ENCODE data around the gene ANKDD1A.

The ANKDD1A gene

DNA sequence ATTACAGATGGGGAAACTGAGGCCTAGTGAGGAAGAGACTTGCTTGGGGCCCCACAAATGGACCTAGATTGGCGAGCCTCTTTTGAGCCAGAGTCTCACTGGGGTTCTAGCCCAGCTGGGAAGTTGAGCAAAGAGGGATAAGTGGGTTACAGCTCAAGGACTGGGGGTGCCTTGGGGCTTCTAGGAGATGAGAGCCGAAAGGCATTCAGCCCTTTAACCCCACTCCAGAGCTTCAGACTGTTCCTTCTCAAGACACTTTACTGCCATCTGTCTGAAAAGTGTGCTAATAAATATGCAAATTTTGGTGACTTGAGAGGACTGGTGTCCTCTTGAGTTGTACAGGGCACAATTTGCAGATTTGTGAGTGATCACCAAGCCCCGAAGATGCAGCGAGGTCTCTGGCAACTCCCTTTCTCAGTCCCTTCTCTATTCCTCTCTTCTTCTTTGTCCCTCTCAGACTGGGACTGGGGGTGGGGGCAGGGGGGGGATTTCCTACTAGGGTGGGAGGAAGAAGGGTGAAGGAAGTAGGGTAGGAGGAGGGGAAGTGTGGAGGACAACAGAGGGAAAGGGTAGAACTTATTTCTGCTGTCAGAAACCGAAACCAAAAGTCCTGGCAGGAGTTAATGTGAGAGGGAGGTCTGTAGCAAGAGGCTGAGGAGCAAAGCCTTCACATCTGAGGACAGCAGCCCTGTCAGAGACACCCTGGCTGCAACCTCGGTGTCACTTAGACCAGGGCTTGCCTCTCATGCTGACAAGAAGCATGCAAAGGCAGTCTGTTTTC is 16.2 kb upstream of the ANKDD1A start:
- no peak for DNase-seq (ENCODE audit: low read depth in 2 of 2)

DNA sequence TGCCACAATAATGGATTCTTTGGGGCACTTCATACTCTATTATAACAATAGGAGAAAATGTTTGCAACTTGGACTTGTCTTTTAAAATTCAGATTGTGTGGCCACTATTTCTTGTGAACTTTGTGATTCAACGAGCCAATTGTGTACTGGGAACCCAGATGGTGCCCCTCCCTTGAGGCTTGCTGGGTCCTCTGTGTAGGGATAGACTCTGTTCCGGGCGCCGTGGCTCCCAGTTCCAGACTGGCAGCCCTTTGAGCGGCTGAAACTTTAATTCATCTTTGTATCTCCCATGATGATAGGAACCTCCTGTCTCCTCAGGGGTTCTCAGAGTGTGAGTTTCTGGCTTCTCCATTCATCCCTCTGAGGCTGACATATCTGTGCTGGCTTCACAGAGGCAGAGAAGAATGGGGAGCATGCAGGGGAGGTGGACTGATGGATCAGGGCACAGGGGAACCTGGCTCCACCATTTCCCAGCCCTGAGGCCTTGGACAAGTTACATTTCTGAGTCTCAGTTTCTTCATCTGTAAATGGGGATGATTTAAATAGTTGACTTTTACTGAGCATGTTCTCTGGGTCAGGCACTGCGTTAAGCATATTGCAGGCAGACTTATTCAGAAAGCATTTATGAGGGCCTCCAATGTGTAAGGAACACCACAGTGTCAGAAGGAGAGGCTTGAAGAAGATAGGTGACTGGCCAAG is 15.2 kb upstream of the ANKDD1A start:
- DNase-seq (ENCODE audit: low read depth in 2 of 2): no peak

- DNase-seq (ENCODE audit: low read depth in 2 of 2): no peak
Measured at GRCh38 chr15:64897345-64897985, 14.2 kb upstream of the ANKDD1A start.

- DNase-seq (ENCODE audit: low read depth in 2 of 2): no peak
Measured at GRCh38 chr15:64898406-64898805, 13.3 kb upstream of the ANKDD1A start.

GRCh38 chr15:64901141-64901540 is 10.6 kb upstream of the ANKDD1A start:
- DNase-seq (ENCODE audit: low read depth in 2 of 2): no peak

- DNase-seq (ENCODE audit: low read depth in 2 of 2): no peak
Measured at GRCh38 chr15:64901914-64902313, 9.8 kb upstream of the ANKDD1A start.

DNA sequence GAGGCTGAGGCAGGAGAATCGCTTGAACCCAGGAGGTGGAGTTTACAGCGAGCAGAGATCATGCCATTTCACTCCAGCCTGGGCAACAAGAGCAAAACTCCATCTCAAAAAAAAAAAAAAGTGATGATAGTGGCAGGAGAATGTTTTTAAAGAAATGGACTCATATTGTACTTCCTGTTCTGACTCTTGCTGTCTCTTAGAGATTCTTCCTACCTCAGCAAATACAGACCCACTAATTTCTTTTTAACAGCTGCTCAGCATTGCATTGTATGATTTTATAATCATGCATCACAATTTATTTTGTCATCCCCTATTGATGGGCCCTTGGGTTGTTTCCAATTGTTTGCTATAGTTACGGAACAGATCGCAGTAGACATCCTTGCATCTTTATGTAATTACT is 8.8 kb upstream of the ANKDD1A start:
- DNase-seq (ENCODE audit: low read depth in 2 of 2): peak in 1 of 2 experiments; percentile 23

- no peak for DNase-seq (ENCODE audit: low read depth in 2 of 2)
Measured at GRCh38 chr15:64903326-64903950, 8.3 kb upstream of the ANKDD1A start.

GRCh38 chr15:64904189-64904588 is 7.5 kb upstream of the ANKDD1A start:
- DNase-seq (ENCODE audit: low read depth in 2 of 2): no peak

GRCh38 chr15:64905119-64905831 is 6.4 kb upstream of the ANKDD1A start:
- peak in 1 of 2 experiments; percentile 17 for DNase-seq (ENCODE audit: low read depth in 2 of 2)

DNA sequence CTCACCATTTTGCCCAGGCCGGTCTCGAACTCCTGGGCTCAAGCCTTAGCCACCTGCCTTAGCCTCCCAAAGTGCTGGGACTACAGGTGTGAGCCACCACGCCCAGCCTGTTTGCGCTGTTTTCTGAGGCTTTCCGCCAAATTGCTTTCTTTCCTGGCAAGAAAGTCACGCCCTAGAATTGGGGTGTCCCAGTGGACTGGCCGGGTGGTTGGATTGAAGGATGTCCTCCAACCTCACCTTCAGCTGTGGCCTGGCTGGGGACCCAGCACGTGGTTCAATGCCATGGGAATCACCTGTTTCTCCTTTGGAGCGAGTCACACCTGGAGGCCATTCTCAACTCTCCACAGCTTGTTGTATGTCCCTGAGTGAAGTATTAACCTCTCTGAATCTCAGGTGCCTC is 5.8 kb upstream of the ANKDD1A start:
- DNase-seq (ENCODE audit: low read depth in 2 of 2): no peak

- no peak for DNase-seq (ENCODE audit: low read depth in 2 of 2)
Measured at GRCh38 chr15:64906402-64906801, 5.3 kb upstream of the ANKDD1A start.

- DNase-seq (ENCODE audit: low read depth in 2 of 2): no peak
Measured at GRCh38 chr15:64907991-64908390, 3.7 kb upstream of the ANKDD1A start.

DNA sequence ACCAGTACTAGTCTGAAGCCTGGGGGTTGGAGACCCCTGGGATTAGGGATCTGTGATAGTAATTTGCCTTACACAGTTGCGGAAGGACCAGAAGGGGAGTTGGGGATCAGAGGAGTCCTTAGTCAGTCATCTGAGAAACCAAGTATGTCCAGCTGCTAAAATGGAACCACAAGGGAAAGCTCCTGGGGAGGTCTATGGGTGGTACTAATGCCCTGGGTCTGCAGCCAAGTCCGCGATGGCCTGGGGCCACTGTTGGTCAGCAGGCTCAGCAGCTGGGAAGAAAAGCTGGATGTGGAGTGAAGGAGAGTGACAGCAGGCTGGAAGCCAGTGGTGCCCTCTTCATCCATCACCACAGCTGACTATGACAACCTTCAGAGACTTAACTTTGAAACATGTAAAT is 2.2 kb upstream of the ANKDD1A start:
- DNase-seq (ENCODE audit: low read depth in 2 of 2): no peak

DNA sequence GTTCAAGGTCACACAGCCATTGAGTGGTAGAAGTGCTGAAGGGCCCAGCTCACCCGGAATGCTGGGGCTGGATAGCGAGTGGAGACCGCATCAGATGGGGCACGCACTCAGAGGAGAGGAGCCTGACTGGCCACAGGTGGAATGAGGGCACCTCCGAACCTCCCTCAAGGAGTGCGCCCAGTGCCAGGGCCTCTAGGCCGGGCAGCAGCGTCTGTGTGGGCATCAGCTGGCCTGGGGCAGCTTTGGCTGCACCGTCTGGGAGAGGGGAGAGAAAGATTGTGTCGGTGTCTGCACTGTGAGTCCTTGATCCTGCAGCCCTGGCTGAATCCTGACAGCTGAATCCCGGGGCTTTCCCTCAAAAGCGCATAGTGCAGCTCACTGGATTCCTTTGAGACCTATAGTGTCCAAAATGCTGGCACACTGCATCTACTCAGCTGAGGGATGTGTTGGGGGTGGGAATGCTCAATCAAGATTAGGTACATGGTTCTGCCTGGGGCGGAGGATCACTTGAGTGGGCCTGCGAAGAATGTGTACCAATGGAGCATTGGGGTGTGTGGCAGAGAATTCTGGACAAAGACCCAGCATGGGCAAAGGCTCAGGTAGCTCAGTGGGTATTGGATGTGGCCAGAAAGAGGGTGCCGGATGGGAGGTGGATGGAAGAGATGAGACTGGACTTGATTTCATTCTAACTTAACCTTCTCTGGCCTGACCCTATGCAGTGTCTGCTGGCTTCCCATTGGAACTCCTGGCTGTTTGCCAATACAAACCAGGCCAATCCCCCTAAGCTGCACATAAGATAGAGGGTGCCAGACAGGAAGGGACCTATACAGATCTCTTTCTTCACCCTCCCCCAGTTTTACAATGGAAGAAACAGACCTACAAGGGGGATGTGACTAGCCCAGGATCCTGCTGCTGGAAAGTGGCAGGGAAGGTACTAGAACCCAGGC is 950 bp downstream of the ANKDD1A start:
- DNase-seq (ENCODE audit: low read depth in 2 of 2): no peak

DNA sequence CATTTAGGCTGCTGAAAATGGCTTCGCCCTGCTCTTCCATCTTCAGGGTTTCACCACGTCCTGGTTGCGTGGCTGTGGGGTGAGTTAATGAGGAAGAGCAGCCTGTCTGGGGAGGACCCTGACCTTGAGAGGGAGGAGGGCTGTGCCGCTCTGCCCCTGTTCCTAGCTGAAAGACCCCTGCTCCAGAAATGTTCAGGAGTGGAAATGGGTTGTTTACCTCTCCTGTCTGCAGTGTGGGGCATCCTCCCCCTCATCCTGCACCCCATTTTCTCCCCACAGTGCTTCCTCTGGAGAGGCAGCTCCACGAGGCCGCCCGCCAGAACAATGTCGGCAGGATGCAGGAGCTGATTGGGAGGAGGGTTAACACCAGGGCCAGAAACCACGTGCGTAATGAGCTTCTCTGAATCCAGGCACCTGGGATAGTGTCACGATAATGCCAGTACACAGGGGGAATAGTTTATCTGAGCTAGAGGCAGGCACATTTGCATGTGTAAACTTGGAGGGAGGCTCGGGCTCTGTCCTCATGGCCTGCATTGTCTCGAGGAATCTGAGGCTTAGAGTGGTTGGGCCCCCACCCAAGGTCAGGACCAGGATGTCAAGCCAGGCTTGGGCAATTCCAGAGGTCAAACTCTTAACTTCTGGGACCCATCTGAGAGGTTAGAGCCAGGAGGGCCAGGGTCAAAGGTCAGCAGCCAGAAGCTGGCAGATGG is 4.0 kb downstream of the ANKDD1A start:
- DNase-seq (ENCODE audit: low read depth in 2 of 2): no peak

DNA sequence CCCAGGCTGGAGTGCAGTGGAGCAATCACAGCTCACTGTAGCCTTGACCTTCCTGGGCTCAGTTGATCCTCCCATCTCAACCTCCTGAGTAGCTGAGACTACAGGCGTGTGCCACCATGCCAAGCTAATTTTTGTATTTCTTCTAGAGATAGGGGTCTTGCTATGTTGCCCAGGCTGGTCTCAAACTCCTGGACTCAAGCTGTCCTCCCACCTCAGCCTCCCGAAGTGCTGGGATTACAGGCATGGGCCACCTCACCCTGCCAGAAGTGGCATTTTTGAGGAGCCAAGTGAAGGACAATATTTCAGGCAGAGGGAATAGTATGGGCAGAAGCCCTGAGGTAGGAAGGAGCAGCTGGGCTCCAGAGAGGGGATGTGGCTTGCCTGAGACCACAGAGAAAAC is 4.7 kb downstream of the ANKDD1A start:
- no peak for DNase-seq (ENCODE audit: low read depth in 2 of 2)

GRCh38 chr15:64917211-64917610 is 5.5 kb downstream of the ANKDD1A start:
- no peak for DNase-seq (ENCODE audit: low read depth in 2 of 2)

DNA sequence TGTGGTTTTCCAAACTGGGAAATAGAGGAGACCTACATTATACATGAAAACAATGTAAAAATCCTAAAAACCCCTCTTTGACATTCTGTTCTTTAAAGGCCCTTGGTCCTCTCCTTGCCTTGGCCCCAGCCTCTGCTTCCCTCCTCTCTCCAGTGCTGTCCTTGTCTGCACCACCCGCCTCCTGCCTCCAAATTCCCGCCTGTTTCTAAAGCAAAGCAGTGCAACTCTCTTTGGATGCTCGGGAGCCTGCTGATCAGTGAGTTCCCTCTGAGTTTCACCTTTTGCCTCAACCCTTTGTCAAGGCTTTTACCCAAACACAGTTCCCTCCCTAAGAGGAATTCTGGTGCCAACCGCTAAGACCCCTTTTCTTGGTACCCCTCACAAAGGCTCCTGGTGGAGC is 8.0 kb downstream of the ANKDD1A start:
- no peak for DNase-seq (ENCODE audit: low read depth in 2 of 2)

DNA sequence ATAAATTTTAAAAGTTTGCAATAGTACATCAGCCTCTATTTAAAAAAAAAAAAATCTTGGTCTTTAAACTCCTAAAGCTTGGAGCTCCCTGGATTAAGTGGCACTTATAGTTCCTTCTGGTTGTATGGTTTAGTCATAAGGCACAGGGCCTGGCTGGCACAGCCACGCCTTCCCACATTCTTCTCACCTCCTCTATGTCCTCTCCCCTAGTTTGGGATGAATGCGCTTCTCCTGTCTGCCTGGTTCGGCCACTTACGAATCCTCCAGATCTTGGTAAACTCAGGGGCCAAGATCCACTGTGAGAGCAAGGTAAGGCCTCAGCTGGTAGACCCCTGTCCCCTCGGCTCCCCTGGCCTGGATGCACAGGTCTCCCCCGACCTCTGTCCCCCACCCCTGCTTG is 10.0 kb downstream of the ANKDD1A start:
- DNase-seq (ENCODE audit: low read depth in 2 of 2): no peak

All from fibroblast of skin of left biceps (primary cell).